GM21619 (cell line): ENCODE data around the gene FCHSD2.

Source experiments
- ATAC-seq: cut with Tn5 transposase; IDR thresholded peaks from one replicate; pipeline ENCODE4 v1.9.1; 2021; ENCODE audit not compliant: unreplicated experiment

Gene FCHSD2

DNA sequence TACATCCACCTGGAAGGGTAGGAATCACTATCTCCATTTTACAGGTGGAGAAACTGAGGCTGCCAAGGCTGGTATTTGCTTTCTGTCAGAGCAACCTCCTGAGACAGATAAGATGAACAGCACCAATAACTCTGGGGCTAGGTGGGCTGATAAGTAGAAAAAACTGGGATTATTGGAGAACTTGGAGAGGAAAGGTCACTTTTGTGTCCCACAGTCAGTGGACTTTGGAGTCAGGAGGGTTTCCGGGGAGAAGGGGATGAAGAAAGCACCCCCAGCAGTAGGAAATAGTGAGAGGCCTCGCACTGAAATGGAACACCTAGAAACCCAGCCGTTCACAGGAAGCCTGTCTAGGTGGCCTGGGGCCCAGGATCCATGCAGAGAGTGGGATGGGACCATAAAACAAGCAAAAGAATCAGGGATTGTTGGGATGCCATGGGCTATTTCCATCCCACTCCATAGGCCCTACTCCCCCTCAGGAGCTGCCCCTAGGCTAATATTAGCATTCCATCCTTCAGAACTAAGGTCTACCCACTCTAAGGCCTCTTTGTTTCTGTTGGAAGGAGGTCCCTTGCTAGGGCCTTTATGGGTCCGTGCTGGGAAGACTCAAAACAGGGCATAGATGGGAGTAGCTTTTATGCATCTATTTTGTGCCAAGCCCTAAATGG is 31.0 kb upstream of the FCHSD2 start:
- no peak for ATAC-seq

DNA sequence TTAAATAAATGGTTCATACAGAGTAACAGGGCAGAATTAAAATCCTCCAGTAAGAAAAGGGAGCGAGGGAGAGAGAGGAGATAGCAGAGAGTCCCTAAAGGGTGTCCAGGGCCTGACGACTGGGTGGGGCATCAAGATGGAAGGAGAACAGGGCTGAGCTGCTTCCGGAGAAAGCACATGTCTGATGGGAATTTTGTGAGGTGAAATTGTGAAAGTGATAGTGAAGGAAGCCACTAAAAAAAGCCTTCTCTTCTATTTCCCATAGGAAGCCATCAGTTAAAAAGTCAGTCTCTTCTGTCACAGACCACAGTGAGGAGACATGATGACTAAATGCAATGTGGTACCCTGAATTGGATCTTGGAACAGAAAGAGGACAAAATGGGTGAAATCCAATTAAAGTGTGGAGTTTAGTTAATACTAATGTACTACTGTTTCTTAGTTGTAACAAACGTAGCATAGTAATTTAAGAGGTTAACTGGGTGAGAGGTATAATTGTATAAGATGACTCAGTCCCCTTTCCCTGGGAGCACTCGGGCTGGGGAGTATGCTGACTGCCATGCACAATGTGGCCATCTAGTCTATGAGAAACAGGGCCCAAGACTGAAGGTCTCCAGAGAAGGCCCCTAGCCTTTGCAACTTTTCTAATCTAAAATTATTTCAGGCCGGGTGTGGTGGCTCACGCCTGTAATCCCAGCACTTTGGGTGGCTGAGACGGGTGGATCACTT is 29.5 kb upstream of the FCHSD2 start:
- ATAC-seq: no peak

DNA sequence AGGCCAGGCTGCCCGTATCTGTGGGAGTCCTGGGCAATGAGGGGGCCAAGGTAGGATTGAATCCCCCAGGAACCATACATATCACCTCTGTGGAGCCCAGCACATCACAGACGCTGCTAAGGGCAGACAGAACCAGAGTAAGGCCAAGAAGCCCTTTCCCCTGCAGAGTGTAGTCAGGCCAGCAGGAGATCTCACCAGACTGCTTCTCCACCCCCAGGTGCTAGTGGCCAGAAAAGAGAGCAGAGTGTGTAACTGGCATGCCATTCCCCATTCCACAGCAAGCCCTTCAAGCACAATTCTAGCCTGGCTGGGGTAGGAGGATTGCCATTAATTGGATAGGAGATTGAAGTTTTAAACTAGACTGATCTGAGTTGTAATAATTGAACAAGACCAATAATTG is 28.0 kb upstream of the FCHSD2 start:
- ATAC-seq: no peak

DNA sequence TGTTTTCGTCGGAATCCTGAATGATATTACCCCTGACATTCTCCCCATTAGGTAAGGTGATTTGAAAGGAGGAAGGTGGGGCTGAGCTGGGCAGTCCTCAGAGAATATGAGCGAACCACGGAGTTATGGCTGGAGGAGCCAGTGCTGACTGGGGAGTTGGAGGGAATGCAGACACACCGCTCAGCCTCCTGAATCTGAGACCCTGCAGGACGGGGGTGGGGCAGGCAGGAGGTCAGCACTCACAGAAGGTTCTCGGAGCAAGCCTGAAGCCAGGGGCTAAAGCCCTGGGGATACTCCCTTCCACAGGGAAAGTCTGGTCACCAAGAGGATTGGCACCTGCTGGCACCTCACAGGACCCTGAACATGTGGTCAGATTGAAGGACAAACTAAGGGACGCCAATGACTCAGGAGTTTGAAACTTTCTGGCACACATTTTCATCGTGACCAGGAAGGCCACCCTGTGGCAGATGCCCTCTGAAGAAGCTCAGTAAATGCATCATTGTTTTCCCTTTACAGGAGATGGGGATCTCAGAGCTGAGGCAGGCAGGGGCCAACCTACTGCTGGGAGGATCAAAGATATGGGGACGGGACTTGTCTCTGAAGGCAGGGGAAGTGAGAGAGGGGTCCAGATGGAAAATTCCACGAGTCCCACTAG is 26.9 kb upstream of the FCHSD2 start:
- no peak for ATAC-seq

DNA sequence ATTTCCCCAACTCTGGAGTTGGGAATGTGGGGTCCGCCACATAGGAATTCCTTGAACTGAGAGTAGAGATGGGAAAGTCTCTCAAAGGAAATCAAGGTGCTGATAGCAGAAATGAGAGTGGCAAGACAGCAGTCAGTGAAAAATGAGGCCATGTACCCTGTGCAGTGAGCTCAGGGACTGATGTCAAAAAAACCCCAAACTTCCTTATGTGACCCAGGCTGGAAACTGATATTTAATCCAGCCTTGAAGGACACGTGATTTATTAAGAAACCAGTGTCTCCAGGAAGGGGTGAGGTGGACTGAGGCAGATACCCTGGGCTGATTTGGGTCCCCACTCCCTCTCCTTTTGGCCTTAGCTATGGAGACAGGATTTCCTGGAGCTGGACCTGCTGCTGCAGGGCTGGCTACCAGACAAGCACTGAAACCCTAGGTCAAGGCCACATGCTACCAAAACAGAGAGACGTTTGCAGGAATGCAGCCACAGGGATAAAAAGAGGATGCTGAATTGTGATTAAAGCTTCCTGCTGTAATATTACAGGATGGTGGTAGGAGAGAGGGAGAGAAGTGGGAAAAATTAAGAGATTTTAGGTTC is 25.3 kb upstream of the FCHSD2 start:
- ATAC-seq: no peak

DNA sequence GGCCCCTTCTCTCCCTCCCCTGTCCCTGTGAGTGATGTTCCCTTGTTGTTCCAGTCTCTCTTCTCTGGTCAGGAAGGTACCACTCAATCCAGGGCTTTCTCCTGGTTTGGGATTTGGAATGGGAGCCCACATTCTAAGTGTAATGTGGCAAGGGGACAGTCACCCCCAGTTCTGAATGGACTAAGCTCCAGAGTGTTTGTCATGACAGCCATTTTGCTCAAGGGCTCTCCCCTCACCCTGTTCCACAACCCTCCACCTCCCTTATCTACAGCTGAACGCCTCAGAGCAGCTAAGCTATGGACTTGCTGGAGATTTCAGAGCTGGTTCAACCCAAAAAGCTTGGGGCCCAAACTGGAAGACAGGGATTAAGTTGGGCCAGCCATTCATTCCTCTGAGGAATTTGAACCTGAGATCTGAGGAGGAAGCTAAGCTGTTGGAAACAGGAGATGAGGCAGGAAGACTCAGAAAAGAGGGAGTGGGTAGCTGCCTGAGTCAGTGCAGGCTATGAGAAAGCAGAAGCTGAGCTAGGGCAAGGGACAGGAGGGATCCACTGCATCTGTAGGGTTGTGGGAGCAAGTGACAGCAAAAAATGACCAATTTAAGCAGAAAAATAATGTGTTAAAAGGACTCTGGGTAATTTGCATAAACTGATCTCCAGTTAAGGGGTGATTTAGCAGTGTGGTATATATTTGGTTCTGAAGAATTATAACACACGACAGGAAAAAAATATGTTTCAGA is 22.9 kb upstream of the FCHSD2 start:
- ATAC-seq: no peak

DNA sequence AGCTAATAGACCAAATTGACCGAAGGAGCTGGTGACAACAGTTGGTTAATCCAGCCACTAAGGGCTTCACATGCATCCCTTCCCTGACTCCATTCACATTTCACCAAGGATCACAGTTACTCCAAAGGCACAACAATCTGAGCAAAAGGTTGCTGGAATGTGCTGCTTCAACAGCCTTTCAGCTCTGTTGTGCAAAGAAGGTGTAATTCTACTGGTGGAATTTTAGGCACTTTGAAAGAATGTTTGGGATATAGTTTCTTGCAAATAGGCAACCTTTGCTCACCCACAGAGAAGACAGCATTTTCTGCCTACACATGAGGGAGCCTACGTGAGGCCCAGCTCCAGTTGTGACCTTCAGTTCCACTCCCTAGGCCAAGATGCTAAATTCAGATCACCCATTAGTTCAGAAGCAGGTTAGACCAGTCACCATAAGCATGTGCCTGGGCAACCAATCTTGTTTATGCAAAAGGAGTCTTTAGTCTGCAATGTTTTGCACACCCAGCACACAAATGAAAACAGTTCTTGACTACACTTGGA is 21.6 kb upstream of the FCHSD2 start:
- no peak for ATAC-seq

DNA sequence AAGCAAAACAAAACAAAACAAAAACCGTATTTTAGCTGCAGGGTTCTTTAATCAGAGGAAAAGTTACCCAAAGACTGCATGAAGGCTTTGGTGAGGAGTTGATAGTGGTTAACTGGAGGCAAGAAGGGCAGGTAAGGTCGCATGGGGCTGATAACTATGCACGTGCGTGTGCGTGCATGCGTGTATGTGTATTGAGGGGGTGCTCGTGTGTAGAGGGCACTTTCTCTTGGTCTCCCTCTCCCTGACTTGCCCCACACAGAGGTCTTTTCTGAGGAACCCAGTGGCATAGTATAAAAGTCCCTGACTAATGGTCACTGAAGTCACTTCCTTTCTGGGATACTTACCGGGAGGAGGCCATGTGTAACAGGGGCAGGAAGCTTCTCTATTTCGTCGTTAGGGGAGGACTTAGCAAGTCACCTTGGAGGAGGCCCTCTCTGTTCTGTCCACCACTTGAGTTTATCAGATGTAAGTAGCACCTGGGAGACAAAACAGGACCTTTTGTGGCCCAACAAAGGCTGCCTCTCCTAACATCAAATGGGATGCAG is 20.1 kb upstream of the FCHSD2 start:
- no peak for ATAC-seq

DNA sequence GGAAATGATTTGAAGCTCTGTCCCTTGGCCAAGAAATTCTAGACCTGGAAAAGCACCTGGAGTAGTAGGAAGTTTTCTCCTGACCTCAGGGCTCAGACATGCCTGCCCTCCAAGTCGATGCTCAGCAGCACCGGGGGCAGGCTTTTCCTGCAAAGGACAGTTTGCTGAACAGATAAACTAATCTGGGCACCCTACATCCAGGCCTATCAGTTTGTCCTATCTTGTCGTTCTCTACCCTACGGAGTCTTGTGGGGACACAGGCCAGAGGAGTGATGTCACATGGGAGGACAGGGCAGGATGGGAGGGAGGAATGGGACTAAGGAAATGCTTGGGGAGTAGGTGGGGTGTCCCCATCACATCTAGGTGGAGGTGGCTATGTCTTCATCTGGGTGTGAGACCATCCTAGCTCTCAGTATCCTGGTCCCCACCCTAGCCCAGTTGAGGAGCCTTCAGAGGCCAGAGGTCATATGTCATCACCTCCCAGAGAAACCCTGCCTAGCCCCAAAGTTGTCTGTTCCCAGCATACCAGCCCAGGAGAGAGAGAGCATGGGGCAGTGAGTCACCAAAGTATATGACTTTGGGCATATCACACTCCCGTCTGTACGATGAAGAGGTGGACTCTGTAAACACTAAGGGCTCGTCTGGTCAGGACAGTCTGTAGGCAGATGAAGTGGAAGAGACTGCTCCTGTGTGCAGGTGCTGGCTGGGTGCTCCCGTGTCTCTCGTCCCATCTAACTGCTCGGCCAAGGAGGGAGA is 18.1 kb upstream of the FCHSD2 start:
- no peak for ATAC-seq

DNA sequence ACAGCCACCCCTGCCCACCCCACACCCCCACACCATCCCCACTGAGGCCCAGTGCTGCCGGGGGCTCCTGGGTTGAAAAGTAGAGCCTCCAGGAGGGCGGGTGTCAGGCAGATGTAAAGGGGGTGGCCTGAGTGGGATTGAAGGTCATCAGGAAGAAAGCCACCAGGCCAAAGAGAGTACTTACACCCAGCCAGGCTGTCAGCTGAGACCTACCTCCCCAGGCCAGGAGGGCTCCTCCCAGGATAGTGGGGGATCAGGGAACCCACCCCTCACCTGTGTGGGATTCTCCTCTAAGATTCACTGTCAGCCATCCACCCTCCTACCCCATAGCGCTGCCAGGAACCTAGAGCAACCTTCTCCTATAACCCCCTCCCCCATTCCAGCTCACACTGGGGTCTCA is 17.2 kb upstream of the FCHSD2 start:
- ATAC-seq: no peak

DNA sequence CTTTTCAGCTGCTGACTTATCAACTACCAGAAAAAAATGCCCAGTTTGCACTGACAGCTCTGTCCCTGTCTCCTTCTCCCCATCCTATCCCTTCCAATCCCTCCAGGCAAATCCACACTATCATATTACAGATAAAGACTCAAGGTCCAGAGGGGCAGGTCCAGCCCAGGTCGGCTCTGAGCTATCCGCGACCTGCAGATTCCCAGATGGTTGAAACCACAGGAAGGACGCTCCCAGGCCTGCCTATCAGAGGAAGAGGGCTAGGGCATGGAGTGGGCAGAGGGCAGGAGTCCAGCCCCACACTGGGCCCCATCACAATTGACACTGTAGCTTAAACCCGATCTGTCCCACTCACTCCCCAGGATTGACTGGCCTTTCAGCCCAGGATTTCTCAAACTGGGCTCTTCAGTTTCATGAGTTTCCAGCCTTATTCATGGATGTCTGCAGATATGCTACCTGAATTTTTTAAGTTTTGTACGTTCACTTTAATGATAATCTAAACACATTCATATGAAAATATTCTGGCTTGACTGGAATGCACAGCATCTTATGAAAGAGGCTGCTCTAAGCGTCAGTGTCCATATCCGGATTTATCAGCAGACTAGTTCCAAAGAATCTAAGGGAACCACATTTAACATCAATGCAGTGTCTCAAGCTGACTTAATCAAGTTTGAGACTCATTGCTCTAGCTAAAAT is 16.4 kb upstream of the FCHSD2 start:
- ATAC-seq: no peak

DNA sequence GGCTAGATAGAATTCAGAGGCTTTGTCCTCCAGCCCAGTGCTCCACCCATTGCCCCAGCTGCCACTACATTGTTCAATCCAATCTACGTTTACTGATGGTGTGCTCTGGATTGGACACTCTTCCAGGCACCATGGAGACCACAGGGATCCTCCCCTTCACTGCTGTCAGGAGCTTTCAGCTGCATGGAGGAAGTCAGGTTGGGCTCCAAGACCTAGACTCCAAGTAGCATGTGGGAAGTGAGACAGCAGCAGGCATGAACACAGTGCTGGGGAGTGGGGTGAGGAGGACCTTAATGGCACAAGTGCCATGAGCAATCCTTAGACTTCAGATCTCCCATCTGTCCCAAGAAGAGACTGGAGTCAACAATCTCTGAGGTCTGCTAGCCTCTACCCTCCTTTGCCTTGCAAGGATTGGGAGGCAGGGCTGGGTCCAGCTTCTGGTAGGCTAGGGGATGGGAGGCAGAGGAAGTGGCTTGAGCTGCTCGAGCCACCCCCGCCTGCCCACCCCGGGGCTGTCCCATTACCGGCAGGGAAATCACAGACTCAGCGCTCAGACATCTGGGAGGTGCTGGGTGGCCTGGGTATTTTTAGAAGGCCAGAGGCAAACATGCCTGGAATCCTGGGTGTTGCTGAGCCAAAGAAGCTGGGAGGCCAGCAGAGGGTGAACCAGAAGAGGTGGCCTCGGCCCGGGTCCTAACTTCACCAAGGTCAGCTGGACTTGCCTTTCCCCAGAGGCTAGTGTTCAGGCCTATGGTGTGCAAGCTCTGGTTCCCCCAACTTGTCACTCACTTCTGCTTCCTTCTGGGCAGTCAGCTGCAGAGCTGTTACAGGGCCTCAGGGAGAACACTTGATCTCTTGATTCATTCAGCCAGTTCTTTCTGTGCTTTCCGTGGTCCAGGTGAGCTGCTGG is 15.2 kb upstream of the FCHSD2 start:
- ATAC-seq: peak; percentile 33

DNA sequence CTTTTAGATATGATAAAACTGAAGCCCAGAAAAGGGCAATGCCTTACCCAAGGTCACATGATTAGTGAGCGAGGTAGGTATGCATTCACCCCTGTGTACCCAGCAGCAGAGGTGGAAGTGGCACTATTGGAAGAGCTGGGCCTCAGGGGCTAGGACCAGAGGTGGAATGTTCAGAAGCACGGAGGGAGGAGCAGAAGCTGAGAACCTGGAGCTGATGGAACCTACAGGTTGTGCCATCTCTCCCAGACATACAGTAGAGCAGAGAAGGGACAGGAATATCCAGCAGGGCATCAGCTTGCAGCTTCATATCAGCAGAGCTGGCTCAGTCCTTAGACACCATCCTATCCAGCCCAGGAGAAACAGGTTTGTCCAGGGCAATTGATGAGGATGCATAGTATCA is 14.6 kb upstream of the FCHSD2 start:
- no peak for ATAC-seq

DNA sequence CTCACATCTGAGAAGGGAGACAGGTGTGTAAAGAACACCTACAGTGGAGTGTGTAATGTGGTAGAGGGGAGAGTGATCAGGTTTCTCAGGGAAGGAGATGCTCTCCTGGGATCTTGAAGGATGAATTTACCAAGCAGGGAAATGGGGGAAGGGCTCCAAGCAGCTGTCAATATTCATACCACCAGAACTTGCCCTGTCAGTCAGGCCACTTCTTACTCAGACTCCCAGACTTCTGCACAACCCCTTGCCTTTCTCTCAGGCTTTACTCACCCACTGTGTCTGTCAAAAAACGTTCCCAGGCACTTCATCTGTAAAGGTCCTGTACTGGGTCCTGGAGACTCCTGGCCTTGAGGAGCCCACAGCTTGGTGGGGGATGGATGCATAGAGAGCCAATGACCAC is 14.0 kb upstream of the FCHSD2 start:
- ATAC-seq: no peak

DNA sequence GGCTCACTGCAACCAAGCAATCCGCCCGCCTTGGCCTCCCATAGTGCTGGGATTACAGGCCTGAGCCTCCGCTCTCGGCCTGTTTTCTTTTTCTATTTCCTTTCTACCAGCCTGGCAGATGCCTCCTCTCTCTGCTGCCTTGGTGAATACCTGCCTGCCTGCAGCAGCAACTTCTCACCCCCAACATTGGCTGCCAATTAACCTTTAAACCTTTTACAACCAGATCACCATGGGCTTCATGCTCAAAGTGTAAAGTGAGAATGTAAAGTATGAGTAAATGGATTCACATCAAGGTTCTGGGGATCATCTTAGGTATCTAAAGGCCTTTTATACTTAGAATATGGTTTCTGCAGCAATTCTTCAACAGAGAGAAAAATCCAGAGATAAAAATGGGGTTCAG is 13.0 kb upstream of the FCHSD2 start:
- ATAC-seq: no peak

DNA sequence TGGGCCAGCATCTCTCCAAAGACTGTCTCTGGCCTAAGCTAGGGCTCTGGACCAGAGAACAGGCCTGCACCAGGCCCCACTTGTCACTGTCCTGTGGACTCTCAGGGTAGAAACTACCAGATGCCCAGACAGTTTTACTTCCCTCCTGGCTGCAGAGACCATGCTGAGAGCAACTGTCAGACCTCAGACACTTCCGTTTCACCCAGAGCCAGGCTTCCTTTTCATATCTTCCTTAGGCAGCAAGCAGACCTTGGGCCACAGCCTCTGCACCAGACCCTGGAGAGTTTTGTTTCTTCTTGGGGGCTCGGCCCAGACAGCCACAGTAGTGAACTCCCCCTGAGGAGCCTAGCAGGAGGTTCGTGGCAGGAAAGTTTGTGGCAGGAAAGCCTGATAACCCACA is 12.1 kb upstream of the FCHSD2 start:
- ATAC-seq: peak; percentile 38

DNA sequence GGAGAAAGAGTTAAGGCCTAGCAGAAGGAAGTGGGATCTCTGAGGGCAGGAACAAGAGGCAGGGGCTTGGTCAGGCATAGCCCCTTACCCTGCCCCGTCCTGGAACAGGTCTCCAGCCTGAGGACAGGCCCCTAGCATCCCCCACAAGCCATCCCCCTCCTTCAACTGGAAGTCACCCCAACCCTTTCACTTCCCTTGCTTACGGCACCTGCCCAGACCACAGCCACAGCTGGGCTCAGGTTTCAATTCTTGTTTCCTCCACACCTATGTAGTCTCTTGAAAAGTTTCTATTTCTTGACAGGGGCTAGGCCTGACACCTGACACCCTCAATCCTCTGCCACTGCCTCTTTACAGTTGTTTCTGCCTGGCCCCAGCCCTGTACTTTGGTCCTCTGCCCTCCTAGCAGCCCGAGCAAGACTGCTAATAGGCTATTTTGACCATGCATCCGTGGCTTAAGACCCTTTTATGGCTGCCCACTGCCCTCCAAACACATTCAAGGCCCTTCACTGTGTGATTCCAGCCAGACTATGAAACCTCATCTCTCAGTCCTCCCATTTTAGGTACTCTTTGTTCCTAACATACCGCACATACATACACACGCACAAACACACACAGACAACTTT is 10.9 kb upstream of the FCHSD2 start:
- peak; percentile 56 for ATAC-seq
